Right lobe of liver (tissue), 6 donors: Measurements from ENCODE around the gene ITGAD. TPM values are rescaled to one million over a fixed set of nuclear protein-coding genes. Genes with fewer than 3 reads are reported as not detected.

Source experiments
- ATAC-seq, 4 donors: fragments of 200-7000 bp; cut with Tn5 transposase; one replicate each; pipeline ENCODE4 v1.9.1; 2020; ENCODE audit warnings: mild to moderate bottlenecking in 4 of 4, moderate library complexity in 4 of 4
- DNase-seq, 3 donors: peaks; one replicate each; pipeline ENCODE4 v3.0.0-alpha.2; 2020
- H3K27ac ChIP-seq, 3 donors: fragments of 200-600 bp; one replicate each; pipeline ENCODE4 v1.8.0; 2022
- H3K27me3 ChIP-seq, 2 donors: fragments of 200-600 bp; one replicate each; pipeline ENCODE4 v1.8.0; 2022
- H3K36me3 ChIP-seq, 4 donors: fragments of 200-600 bp; sonication (generic) in 1 of 4; one replicate each; pipeline versions ENCODE4 v1.5.1 to v1.8.0; 2017 to 2022; ENCODE audit warnings: control low read depth in 1 of 4
- H3K4me1 ChIP-seq, 4 donors: fragments of 200-600 bp; sonication (generic) in 1 of 4; one replicate each; pipeline versions ENCODE4 v1.5.1 to v1.8.0; 2017 to 2022; ENCODE audit warnings: control low read depth in 1 of 4
- H3K4me3 ChIP-seq, 3 donors: fragments of 200-600 bp; one replicate each; pipeline ENCODE4 v1.8.0; 2022
- H3K9me3 ChIP-seq, 4 donors: fragments of 200-600 bp; sonication (generic) in 1 of 4; one replicate each; pipeline versions ENCODE4 v1.5.1 to v1.8.0; 2017 to 2022; ENCODE audit warnings: control low read depth in 1 of 4
- CTCF ChIP-seq, 4 donors: fragments of 200-600 bp in 3 of 4; fragments of 450-650 bp in 1 of 4; IDR thresholded peaks; one replicate each; pipeline versions ENCODE4 v1.5.1 to v1.8.0; 2016 to 2022; ENCODE audit warnings: antibody characterized with exemption in 4 of 4, mild to moderate bottlenecking in 2 of 4
- POLR2A ChIP-seq: fragments of 450-650 bp; IDR thresholded peaks from one replicate; pipeline ENCODE4 v1.6.1; 2017; ENCODE audit warnings: antibody characterized with exemption, mild to moderate bottlenecking
- WGBS: methylation state at CpG from one replicate; pipeline ENCODE4 v1.1.6; 2018; ENCODE audit warnings: low coverage, low lambda C conversion rate; ENCODE audit not compliant: insufficient coverage; ENCODE audit errors: missing lambda C conversion rate; 5-methylcytosine and 5-hydroxymethylcytosine counted together
- intact Hi-C, 2 donors: fragments of 100-400 bp; cut with DNase I; formaldehyde crosslinking; loops; one replicate each; pipeline versions ENCODE4 v1.11.2 to v1.14.1; 2022
- total RNA-seq, 6 experiments: library from RNA; depleted of rRNA in 2 of 6; stranded (reverse); fragments of >200 nt in 2 of 6; fragmentation: NEBNext Ultra II Directional in 3 of 6; extraction: Animal tissue kit (Norgen Biotek cat#: 25700) in 3 of 6; gene quantifications; one replicate each; pipeline versions ENCODE4 v1.1.0 to v1.2.4, GENCODE V29; 2016 to 2023
- donor health status: DM: no; HTN: yes; CAD: no.
- donor health status: DM: no; HTN: no; CAD: no.
- donor health status: DM: no; HTN: no; CAD: no.
- donor health status: DM: no; HTN: yes; CAD: no.
- donor health status: DM: no; HTN: yes; CAD: no.

The ITGAD gene
- total RNA-seq, 6 experiments from 2014 or later, result 0.13 to 2.0 (median 0.69) TPM; not detected in 2

GRCh38 chr16:31464348-31464769 is 71.2 kb downstream of the ITGAD start:
- TF ChIP-seq POLR2A (no peak), CTCF (IDR thresholded peaks at IDR 0.05) (no peak)
- no peaks in the 10 kb centered on the region for H3K27me3 ChIP-seq
- intact Hi-C loops, result no loop called here
- H3K4me3 ChIP-seq, result no peak overlapping the region
- no peak overlapping the region for H3K27ac ChIP-seq
- H3K4me1 ChIP-seq, result peaks cover 0 to 26% (median 12%) of the 10 kb centered on the region in 4 donors
- ATAC-seq (no peak), DNase-seq (peak in 1 of 3 donors; percentile 20)
- H3K9me3 ChIP-seq, result no peaks in the 10 kb centered on the region
- peaks cover 0 to 27% (median 5%) of the 10 kb centered on the region in 4 donors for H3K36me3 ChIP-seq
- 28% methylated on average over 3 of the region's 36 CpGs for WGBS

DNA sequence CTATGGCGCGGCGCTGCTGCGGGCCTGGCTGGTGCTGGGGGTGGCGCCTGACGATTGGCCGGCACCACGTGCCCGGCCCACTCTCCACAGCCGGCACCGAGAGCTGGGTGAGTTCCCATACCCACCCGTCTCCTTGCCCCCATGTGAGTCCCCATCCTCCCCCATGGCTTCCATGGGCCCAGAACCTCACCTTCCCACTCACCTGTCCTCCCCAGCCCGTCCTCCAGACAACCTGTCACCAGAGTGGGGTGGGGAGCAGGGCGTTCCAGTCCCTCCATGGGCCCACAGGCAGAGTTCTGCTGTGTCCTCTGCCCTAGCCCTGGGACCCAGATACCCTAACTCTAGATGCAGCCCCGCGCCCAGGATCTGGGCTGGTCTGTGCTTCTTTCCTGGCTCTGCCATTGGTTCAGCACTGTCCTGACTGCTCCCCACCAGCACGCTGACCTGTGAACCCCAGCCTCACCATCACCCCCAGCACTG is 71.7 kb downstream of the ITGAD start:
- ATAC-seq (no peak), DNase-seq (no peak)
- Histone ChIP-seq H3K4me1 (peaks cover 0 to 26% (median 12%) of the 10 kb centered on the region in 4 donors), H3K36me3 (peaks cover 0 to 27% (median 5%) of the 10 kb centered on the region in 4 donors), H3K27ac (no peak overlapping the region), H3K4me3 (no peak overlapping the region), H3K9me3 (no peaks in the 10 kb centered on the region), H3K27me3 (no peaks in the 10 kb centered on the region)
- no peak for TF ChIP-seq POLR2A
- TF ChIP-seq CTCF (IDR thresholded peaks at IDR 0.05), result no peak
- WGBS, result 60% methylated on average over 1 of the region's 17 CpGs
- intact Hi-C loops, result no loop called here

- no peak for TF ChIP-seq CTCF (IDR thresholded peaks at IDR 0.05)
- no peak for TF ChIP-seq POLR2A
- DNase-seq (no peak), ATAC-seq (no peak)
- intact Hi-C loops, result no loop called here
- H3K4me1 ChIP-seq, result peaks cover 0 to 16% (median 5%) of the 10 kb centered on the region in 4 donors
- H3K27ac ChIP-seq, result no peak overlapping the region
- H3K4me3 ChIP-seq, result no peak overlapping the region
- peaks cover 0 to 27% (median 5%) of the 10 kb centered on the region in 4 donors for H3K36me3 ChIP-seq
- WGBS, result 95% methylated on average over 9 of the region's 20 CpGs
- H3K27me3 ChIP-seq, result no peaks in the 10 kb centered on the region
- H3K9me3 ChIP-seq, result no peaks in the 10 kb centered on the region
Measured at GRCh38 chr16:31465788-31466370, 72.7 kb downstream of the ITGAD start.

- intact Hi-C loops, result no loop called here
- ATAC-seq (no peak), DNase-seq (no peak)
- no peak overlapping the region for H3K4me3 ChIP-seq
- no peak overlapping the region for H3K27ac ChIP-seq
- TF ChIP-seq CTCF (IDR thresholded peaks at IDR 0.05) (no peak), POLR2A (no peak)
- WGBS, result 97% methylated on average over 5 of the region's 18 CpGs
- peaks cover 0 to 27% (median 5%) of the 10 kb centered on the region in 4 donors for H3K36me3 ChIP-seq
- no peaks in the 10 kb centered on the region for H3K9me3 ChIP-seq
- peaks cover 0 to 10% (median 3%) of the 10 kb centered on the region in 4 donors for H3K4me1 ChIP-seq
- H3K27me3 ChIP-seq, result no peaks in the 10 kb centered on the region
Measured at GRCh38 chr16:31466381-31466841, 73.3 kb downstream of the ITGAD start.
